Superior temporal gyrus (tissue), 1 donor: ENCODE data around the gene GRIK4.

Experiments used
- DNase-seq: peaks from one replicate; pipeline ENCODE4 v3.0.0-alpha.2; 2016; ENCODE audit errors: extremely low spot score

Gene GRIK4

DNA sequence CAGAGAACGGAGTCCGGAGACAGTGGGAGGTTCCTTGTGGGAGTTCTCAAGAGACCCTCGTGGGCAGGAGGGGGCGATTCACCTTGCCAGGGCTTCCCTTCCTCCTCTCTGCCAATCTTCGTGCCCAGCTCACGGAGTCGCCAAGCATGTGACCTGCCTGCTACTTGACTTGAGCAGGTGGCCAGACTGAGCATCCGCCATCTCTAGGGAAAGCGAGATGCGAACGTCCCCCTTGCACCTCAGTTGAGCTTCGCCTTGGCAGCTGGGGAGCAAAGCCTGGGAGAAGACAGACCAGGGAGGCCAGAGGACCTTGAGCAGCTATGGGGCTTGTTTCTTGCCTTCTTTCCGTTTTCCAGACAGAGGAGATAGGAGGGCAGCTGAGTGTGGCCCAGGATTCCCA is 123.2 kb downstream of the GRIK4 start:
- no peak for DNase-seq

DNA sequence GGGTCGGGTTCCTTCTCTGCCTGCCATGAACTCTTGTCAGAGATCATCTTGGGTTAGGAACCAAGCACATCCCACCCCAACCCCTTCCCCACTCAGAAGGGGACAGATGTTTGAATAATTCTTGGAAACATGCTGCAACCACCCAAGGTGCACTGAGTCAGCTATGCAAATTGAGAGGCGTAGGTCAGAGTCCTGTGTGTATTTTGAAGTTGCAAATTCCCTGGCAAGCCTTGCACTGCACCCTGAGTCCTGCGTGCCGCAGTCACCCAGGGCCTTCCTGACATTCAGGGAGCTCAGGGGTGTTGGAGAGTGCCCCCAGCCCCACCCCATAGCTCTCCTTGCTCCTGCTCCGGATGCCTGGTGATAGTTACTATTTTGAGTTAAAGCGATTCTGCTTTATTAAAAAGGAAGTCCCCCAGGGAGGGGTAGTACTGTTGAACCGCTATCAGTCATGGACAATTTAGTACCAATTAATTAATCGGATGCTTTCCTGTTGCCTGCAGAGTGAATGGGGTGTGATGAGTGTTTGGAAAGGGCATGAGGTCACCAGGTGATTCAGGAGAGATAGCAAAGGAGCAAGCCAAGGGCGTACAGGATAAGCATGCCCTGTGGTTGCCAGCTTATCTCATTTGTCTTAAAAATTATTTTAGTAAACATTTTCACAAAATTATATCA is 123.7 kb downstream of the GRIK4 start:
- no peak for DNase-seq

DNA sequence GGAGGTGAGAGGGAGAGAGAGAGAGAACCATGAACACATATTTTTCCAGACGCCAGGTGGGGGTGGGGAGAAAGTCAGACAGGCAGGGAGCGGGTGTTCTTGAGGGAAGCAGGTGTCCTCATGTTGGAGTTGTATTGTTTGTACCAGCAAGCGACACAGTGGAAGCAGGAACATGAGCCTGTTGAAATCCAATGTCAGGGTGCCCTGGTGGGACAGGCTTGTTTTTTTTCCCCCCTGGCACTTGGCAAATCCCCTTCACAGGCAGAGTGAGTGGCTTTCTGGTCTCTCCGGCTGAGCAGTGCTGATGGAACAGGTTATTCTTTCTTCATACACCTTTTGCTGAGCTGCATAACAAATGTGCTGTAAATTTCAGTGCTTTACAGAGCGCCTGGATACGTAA is 125.6 kb downstream of the GRIK4 start:
- DNase-seq, result no peak

DNA sequence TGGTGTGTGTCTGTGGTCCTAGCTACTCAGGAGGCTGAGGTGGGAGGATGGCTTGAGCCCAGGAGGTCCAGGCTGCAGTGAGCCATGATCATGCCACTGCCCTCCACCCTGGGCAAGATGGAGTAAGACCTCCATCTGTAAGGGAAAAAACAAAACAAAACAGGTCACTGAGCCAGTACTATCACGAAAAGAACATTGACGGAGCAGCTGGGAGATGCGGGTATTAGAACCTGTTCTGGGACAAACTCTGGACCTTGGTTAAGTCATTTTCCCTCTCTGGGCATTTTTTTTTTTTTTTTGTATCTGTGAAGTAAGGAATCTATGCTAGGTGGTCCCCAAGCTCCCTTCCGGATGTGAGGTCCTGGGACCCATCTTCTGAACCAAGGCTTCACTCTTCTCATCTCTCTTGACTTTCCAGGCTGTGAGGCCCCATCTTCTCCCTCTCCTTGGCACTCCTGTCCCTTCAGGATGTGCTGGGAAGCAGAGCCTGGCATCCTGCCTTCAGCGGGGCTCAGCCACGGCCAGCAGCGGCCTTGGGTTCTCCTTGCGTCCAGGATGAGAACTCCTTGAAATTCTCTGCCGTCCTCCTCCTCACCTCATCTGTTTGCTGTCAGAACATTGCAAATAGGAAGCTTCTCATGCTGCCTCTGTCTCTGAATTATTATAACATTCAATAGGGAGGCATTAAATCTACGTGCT is 130.8 kb downstream of the GRIK4 start:
- no peak for DNase-seq

DNA sequence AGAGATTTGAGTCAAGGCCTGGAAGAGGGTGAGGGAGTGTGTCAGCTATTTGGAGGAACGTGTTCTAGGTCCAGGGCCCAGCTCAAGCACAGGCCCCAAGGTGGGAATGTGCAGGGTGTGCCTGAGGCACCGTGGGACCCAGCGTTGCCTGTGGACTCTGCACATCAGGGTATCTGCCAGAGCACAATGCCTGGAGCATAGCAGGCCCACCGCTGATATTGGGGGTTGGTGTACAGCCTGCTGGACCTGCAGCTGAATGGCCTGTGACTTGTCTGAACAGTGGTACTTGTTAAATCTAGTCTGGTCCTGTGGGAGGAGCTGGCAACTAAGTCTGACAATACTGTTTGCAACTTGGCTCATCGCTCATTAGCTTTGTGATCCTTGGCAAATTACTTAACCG is 131.7 kb downstream of the GRIK4 start:
- no peak for DNase-seq

DNA sequence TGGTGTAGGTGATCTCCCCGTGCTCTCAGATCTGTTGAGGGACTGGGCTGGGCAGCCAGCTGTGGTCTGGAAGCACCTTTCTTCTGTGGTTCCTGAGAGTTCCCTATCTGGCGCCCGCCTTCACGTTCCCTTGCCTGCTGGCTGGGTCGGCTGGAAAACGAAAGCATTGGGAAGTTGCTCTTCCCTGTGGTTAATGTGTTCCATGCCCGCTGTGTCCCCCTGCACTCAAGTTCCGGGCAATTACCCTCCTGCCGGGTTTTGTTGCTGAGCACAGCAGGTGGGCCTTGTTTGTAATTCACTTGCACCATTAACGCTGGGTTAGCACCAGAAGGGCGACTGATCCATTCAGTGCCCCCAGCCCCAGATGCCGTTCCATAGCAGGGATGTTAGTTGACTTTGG is 134.1 kb downstream of the GRIK4 start:
- DNase-seq, result no peak

DNA sequence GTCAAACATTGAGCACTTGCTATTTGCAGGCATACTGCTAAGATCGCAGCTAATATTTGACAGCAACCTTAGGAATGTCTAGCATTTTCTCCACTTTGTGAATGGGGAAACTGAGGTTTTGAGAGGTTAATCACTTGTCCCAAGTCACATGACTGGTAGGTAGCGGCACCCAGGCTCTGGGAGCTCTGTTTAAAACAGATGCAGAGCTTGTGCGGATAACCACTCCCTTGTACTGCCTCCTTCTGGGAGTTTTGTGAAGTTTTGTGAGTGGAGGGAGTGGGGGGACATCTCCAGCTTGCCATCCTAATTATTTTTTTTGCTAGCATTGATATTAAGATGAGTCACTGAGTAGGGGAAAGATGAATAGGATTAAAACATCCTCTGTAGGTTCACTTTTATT is 134.7 kb downstream of the GRIK4 start:
- DNase-seq, result no peak

DNA sequence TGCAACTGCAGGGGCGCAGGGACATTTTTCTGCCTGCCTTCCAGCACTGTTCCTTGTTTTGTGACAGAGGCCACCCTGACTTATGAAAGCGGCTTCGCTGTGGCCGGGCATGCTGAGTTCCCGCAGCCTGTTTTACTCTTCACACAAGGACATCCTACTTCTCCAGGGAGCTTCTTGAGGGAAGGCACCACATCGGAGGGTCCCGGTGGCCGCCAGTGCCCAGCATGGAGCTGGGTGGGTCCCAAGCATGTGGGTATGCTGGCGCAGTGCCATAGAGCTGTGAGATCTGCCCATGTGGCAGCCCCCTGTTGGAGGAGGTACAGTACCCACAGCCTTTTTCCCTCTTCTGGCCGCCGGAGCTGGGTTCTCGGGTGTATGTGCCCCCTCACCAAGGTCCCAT is 136.1 kb downstream of the GRIK4 start:
- no peak for DNase-seq

DNA sequence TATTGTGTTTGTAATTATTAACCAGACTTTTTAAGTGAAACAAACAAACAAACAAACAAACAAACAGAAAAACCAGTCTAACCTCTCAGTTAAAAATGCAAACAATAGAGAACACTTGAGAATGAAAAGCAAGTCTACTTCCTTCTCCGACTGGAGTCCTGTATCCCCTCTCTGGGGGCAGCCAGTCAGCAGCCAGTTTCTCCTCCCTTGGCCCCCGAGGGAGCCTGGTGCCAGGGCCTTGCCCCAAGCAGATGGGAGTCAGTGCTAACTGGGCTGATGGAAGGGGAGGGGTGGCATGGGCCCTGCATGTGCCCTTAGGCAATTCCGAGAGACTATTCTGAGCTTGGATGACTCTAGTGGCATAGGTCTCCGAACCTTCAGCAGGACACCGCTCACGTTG is 137.2 kb downstream of the GRIK4 start:
- no peak for DNase-seq

DNA sequence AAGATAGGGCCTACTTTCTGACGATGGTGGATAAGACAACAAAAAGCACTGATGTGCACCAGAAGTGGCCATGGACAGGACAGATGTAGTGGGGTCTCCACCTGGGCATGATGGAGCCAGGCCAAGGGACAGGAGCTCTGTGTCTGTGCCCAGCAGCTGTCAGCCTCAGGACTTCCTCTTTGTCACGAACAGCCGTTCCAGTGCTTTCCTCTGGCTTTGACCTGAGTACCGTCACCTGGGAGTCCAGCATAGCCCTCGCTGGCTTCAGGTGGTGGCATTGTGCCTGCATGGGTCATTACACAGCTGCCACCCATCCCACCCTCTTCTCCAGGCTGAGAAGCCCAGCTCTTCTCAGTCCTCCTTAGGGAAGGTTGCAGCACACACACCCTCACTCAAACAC is 137.8 kb downstream of the GRIK4 start:
- DNase-seq, result no peak

DNA sequence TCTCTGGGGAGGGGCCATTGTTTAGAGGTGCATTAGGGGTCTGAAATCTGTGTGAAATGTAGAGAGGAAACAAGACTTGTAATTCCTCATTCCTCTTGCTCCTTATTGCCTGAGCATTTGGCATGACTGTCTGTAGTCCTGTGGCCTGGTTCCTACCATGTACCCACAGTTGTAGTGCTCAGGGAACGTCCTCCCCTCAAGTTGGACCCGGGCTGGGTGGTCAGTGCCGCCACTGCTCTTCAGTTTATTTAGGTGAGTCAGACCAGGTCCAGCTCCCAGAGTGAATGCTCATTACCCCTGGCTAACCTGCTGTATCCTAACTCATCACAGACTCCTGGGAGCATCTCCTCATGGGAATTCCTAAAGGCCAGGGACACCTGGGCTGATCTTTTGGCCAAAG is 139.8 kb downstream of the GRIK4 start:
- no peak for DNase-seq

DNA sequence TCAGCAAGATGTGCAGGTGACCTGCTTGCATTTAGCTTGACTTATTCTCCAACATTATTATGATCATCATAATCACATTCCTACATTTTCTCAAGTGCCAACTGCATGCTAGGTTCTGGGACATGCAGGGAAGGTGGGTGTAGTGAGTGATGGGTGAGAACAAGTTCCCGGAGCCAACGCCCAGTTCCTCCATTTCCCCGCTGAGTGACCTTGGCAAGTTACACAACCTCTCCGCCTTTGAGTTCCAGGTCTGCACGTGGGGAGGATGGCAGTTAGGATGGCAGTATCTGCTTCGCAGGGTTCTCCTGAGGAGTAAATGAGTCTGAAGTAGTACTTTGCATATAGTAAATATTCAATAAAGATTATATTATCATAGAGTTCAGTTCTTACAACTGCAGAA is 140.3 kb downstream of the GRIK4 start:
- no peak for DNase-seq

DNA sequence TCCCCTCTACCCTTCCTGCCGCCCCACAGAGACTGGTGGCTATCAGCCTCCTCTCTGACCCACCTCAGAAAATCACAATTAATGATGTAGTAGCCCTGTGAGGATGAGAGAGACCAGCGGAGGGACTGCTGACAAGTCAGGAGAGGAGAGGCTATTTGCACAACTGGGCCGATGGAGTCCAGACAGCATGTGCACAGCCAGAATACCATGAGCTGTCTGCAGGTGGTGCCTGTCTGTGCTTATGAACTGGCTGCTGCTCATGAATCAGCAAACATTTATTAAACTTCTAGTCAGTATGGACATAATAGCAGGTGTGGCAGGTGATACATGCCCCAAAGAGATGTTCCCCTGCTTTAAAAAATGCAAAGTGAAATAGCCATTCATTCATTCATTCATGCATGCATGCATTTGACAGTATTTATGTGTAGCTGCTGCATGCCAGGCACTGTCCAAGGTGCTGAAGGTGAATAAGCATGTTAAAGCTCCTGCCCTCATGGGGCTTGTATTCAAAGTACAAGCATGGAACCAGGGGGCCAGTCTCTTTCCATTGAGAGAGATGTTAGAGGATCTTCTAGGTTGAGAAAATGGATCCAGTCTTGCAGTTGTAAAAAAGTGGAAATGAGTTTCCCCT is 141.3 kb downstream of the GRIK4 start:
- no peak for DNase-seq

DNA sequence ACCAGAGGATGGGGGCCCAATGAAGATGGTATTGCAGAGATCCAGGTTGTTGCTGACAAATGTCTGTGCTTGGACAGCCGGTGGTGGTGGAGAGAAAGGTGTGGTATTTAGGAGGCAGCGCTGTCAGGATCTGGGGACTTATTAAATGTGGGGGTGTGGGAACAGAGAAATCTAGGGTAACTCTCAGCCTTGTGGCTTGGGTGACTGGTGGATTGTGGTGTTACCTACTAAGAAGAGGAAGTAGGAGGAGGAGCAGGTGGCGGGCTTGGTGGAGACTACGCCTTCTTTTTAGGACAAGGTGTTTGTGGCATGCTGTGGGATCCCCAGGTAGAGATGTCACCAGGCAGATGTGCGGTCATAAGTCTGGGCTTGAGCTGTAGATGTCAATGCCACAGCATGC is 144.0 kb downstream of the GRIK4 start:
- DNase-seq, result no peak

DNA sequence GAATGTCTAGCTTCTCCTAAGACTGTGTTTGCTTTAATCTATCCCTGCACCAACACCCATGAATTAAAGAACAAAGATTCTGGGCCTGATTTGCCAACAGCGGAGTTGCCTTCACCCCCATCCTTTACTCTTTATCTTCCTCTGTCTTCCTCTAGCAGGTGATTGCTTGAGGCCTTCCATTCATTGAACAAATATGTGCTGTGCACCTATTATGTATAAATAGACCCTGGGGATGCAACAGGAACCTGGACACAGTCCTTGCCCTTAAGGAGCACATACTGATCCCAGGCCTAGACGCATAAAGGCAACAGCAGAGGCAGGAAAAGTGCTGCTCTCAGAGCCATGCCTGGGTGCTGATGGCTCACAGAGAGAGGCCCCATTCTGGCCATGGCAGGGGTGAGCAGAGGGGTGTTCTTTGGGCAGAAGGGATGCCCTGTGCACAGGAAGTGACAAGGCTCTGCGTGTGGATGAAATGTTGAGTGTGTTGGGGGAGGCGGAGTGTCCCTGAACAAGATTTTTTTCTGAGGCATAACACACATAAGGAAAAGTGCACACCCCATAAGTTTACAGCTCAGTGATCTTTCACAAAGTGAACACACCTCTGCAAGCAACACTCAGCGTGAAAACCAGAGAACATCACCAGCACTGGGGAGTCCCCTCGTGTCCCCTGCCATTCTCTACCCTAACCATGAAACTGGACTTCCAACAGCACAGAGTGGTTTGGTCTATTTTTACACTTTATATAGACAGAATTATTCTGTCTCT is 145.9 kb downstream of the GRIK4 start:
- no peak for DNase-seq

DNA sequence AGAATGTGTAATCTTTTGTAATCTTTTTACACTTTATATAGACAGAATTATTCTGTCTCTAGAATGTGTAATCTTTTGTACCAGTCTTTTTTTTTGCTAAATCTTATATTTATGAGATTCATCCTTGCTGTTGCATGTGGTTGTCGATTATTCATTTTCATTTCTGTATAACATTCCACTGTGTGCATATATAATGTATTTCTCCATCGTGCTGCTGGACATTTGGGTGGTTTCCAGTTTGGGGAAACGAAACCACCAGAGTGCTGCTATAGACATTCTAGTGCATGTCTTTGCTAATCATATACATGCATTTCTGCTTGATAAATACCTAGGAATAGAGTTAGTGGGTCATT is 146.5 kb downstream of the GRIK4 start:
- DNase-seq, result no peak

DNA sequence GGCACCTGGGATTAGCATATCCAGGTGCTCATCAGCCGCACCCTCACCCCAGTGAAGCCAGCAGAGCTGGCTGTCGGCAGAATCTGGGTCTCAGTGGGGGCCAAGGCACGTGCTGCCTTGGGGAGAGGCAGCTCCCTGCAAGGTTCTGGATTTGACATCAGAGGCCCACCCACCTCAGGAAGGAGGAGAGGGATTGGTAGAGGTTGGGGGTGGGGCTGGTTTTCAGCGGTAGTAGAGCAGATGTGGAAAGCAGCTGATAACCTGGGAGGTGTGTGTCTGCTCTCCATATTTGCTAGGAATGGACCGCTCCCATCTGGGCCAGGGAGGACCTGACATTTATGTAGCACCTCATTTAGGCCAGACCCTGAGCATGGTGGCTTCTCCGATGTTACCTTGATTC is 147.5 kb downstream of the GRIK4 start:
- no peak for DNase-seq

DNA sequence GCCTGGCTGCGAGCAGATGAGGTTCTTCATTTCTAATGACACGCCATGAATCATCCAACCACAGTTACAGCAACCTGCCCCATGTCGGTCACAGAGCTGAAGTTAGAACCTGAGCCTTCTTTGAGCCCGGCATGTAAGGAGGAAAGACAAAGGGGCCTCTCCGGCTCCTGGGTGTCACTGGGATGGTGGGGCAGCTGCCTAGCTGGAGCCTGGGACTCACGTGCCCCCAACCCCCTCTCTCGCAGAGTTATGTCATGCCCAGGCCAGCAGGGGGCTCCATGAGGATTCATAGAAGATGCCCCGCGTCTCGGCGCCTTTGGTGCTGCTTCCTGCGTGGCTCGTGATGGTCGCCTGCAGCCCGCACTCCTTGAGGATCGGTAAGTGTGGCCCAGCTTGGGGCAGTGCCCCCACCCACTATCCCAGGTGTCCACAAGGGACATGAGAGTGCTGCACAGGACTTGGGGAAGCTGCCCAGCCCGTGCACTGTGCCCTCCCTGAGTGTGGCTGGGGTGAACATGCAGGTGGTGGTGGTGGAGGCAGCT is 148.5 kb downstream of the GRIK4 start:
- no peak for DNase-seq

DNA sequence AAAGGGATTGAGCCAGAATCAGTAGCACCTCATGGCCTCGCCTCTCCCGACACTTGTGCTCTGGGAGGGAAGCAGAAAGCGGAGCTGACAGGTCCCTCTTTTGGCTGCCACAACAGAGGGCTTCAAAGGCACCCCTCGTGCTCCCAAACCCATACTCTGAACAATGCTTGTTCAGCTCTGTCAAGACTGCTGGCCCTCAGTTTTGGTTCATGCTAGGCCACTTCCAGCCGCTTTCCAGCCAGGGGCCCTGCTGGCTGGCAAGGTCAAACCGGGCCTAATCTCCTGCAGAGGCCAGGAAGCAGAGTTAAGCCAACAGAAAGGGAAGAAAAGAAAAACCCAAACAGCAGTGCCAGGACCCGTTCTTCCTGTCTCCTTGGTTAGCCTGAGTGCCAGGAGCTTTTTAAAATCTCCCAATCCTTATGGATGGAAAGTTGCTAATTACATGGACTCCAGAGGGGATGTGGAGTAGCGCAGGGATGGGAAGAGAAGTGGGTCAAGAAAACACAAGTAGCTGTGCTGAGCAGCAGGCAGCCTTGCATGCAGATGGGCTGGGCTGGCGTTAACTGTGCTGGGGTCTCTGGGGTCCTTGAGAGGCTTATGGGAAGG is 150.6 kb downstream of the GRIK4 start:
- no peak for DNase-seq

DNA sequence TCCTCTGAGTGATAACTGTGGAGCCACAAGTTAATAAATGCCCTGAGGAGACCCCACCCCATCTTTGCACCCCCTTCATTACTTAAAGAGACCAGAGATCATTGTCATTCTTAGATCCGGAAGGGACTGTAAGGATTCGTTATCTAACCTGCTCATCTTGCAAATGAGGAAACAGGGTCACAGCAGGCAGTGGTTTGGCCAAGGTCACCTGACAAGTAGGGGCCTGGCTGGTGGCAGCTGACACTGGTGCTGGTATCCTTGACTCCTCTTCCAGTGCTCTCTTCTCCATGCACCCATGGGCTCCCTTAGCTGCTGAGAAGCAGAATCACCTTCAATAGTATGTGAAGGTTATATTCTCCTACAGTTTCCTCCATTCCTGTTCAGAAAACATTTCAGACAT is 151.6 kb downstream of the GRIK4 start:
- DNase-seq, result no peak

DNA sequence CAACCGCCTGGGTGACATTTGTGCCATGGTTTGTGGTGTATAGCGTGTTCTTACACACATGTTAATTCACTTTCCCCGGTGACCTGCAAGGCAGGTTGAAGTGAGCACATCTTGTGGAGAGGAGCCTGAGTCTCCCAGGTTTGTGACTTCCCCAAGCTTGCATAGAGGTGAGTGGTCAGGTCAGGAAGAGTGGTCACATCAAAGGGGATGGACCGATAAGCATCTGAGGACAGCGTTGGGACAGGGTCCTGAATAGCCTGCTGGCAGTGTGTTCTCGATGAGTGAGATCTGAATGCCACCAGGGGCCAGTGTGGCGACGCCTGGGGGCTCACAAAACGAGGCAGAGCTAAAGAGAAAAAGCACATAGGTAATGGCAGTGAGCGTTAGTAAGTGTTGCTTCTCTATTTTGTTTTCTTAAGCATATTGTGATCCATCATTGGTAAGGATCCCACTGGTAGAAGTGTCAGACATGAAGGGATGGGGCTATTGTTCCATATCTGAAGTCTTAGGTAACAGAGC is 154.6 kb downstream of the GRIK4 start:
- DNase-seq, result no peak

DNA sequence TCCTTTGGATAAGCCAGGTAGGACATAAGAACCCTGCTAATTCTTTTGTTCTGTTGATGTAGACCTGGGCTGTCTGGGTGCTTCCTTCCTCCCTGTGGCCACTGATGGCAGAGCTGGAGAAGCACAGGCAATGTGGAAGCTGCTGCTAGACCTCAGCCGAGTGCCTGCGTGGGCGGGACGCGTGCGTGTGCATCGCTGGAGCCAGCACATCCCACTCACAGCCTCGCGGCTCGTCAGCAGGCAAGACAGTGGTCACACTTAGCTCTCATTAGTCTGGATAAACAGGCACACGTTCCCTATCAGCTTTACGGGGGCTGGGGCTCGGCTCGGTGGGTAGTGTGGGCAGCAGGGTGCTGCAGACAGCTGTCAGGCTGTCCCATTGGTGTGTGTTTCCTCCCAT is 155.7 kb downstream of the GRIK4 start:
- DNase-seq, result peak; percentile 42
